ENCODE results near the gene PAWR. TPM values are rescaled to one million over a fixed set of nuclear protein-coding genes. Genes with fewer than 3 reads are reported as not detected.

PAWR gene
- total RNA-seq, 1 donor from 2014 or later, result 8.4 TPM

- Histone ChIP-seq H3K4me3 (ENCODE audit: low read length in 3 of 3) (no peak overlapping the region), H3K36me3 (ENCODE audit: control insufficient read depth in 3 of 3, insufficient read depth in 3 of 3, low read length in 3 of 3) (no peaks in the 10 kb centered on the region), H3K27me3 (ENCODE audit: control insufficient read depth in 3 of 3, insufficient read depth in 3 of 3, low read length in 3 of 3) (no peaks in the 10 kb centered on the region), H3K9me3 (ENCODE audit: control insufficient read depth in 3 of 3, low read length in 3 of 3) (no peaks in the 10 kb centered on the region), H3K9ac (ENCODE audit: low read depth in 1 of 3, low read length in 3 of 3) (no peak overlapping the region), H3K27ac (ENCODE audit: low read depth, low read length) (no peak overlapping the region), H3K4me1 (ENCODE audit: control insufficient read depth in 3 of 3, insufficient read depth in 3 of 3, low read length in 3 of 3) (no peaks in the 10 kb centered on the region)
Measured at GRCh38 chr12:79601908-79602307, 88.9 kb downstream of the PAWR start.

DNA sequence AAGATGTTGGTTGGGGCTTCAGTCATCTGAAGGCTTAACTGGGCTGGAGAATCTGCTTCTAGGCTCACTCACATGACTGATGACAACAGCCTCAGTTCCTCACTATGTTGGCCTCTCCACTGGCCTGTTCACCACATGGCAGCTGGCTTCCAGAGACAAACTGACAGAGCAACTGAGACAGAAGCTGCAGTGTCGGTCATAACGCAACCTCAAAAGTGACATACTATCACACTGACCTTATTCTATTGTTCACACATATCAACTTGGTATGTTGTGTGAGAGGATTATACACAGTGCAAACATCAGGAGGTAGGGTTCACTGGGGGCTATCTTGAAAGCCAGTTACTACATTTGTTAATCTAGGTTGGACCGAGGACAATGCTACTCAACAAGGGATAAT lies 92.9 kb downstream of the PAWR start:
- Histone ChIP-seq H3K36me3 (ENCODE audit: control insufficient read depth in 3 of 3, insufficient read depth in 3 of 3, low read length in 3 of 3) (no peaks in the 10 kb centered on the region), H3K4me1 (ENCODE audit: control insufficient read depth in 3 of 3, insufficient read depth in 3 of 3, low read length in 3 of 3) (no peaks in the 10 kb centered on the region), H3K4me3 (ENCODE audit: low read length in 3 of 3) (no peak overlapping the region), H3K9ac (ENCODE audit: low read depth in 1 of 3, low read length in 3 of 3) (no peak overlapping the region), H3K27me3 (ENCODE audit: control insufficient read depth in 3 of 3, insufficient read depth in 3 of 3, low read length in 3 of 3) (no peaks in the 10 kb centered on the region), H3K27ac (ENCODE audit: low read depth, low read length) (no peak overlapping the region), H3K9me3 (ENCODE audit: control insufficient read depth in 3 of 3, low read length in 3 of 3) (no peaks in the 10 kb centered on the region)

GRCh38 chr12:79596719-79597350 lies 93.9 kb downstream of the PAWR start:
- no peaks in the 10 kb centered on the region for H3K36me3 ChIP-seq (ENCODE audit: control insufficient read depth in 3 of 3, insufficient read depth in 3 of 3, low read length in 3 of 3)
- H3K4me3 ChIP-seq (ENCODE audit: low read length in 3 of 3), result no peak overlapping the region
- H3K4me1 ChIP-seq (ENCODE audit: control insufficient read depth in 3 of 3, insufficient read depth in 3 of 3, low read length in 3 of 3), result no peaks in the 10 kb centered on the region
- no peak overlapping the region for H3K27ac ChIP-seq (ENCODE audit: low read depth, low read length)
- no peaks in the 10 kb centered on the region for H3K9me3 ChIP-seq (ENCODE audit: control insufficient read depth in 3 of 3, low read length in 3 of 3)
- no peaks in the 10 kb centered on the region for H3K27me3 ChIP-seq (ENCODE audit: control insufficient read depth in 3 of 3, insufficient read depth in 3 of 3, low read length in 3 of 3)
- no peak overlapping the region for H3K9ac ChIP-seq (ENCODE audit: low read depth in 1 of 3, low read length in 3 of 3)

GRCh38 chr12:79595273-79595672 lies 95.5 kb downstream of the PAWR start:
- H3K4me3 ChIP-seq (ENCODE audit: low read length in 3 of 3), result no peak overlapping the region
- H3K36me3 ChIP-seq (ENCODE audit: control insufficient read depth in 3 of 3, insufficient read depth in 3 of 3, low read length in 3 of 3), result no peaks in the 10 kb centered on the region
- no peak overlapping the region for H3K27ac ChIP-seq (ENCODE audit: low read depth, low read length)
- H3K9me3 ChIP-seq (ENCODE audit: control insufficient read depth in 3 of 3, low read length in 3 of 3), result no peaks in the 10 kb centered on the region
- H3K27me3 ChIP-seq (ENCODE audit: control insufficient read depth in 3 of 3, insufficient read depth in 3 of 3, low read length in 3 of 3), result no peaks in the 10 kb centered on the region
- H3K9ac ChIP-seq (ENCODE audit: low read depth in 1 of 3, low read length in 3 of 3), result no peak overlapping the region
- H3K4me1 ChIP-seq (ENCODE audit: control insufficient read depth in 3 of 3, insufficient read depth in 3 of 3, low read length in 3 of 3), result no peaks in the 10 kb centered on the region

GRCh38 chr12:79592865-79593264 lies 97.9 kb downstream of the PAWR start:
- Histone ChIP-seq H3K9me3 (ENCODE audit: control insufficient read depth in 3 of 3, low read length in 3 of 3) (no peaks in the 10 kb centered on the region), H3K27ac (ENCODE audit: low read depth, low read length) (no peak overlapping the region), H3K4me1 (ENCODE audit: control insufficient read depth in 3 of 3, insufficient read depth in 3 of 3, low read length in 3 of 3) (no peaks in the 10 kb centered on the region), H3K9ac (ENCODE audit: low read depth in 1 of 3, low read length in 3 of 3) (no peak overlapping the region), H3K4me3 (ENCODE audit: low read length in 3 of 3) (no peak overlapping the region), H3K36me3 (ENCODE audit: control insufficient read depth in 3 of 3, insufficient read depth in 3 of 3, low read length in 3 of 3) (no peaks in the 10 kb centered on the region), H3K27me3 (ENCODE audit: control insufficient read depth in 3 of 3, insufficient read depth in 3 of 3, low read length in 3 of 3) (no peaks in the 10 kb centered on the region)

GRCh38 chr12:79591988-79592387 lies 98.8 kb downstream of the PAWR start:
- Histone ChIP-seq H3K36me3 (ENCODE audit: control insufficient read depth in 3 of 3, insufficient read depth in 3 of 3, low read length in 3 of 3) (no peaks in the 10 kb centered on the region), H3K9ac (ENCODE audit: low read depth in 1 of 3, low read length in 3 of 3) (no peak overlapping the region), H3K4me3 (ENCODE audit: low read length in 3 of 3) (no peak overlapping the region), H3K4me1 (ENCODE audit: control insufficient read depth in 3 of 3, insufficient read depth in 3 of 3, low read length in 3 of 3) (no peaks in the 10 kb centered on the region), H3K27me3 (ENCODE audit: control insufficient read depth in 3 of 3, insufficient read depth in 3 of 3, low read length in 3 of 3) (no peaks in the 10 kb centered on the region), H3K9me3 (ENCODE audit: control insufficient read depth in 3 of 3, low read length in 3 of 3) (no peaks in the 10 kb centered on the region), H3K27ac (ENCODE audit: low read depth, low read length) (no peak overlapping the region)

DNA sequence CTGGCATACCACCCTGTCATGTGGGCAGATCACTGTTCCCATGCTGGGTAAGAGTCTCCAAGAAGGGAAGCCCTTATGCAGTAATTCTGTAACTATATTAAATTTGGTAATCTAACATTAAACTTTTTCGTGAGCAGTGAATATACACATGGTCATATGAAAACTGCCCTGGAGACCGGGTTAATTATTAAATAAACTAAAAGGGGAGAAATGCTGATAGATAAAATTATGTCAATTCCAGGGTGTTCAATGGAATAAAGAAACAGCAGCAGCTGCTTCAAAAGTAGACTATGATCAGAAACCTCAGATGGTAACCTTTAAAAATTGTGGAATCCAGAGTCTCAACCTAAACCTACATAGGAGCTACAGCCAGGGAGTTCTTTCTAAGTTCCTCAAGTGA lies 100.0 kb downstream of the PAWR start:
- Histone ChIP-seq H3K27me3 (ENCODE audit: control insufficient read depth in 3 of 3, insufficient read depth in 3 of 3, low read length in 3 of 3) (no peaks in the 10 kb centered on the region), H3K9me3 (ENCODE audit: control insufficient read depth in 3 of 3, low read length in 3 of 3) (no peaks in the 10 kb centered on the region), H3K4me3 (ENCODE audit: low read length in 3 of 3) (no peak overlapping the region), H3K4me1 (ENCODE audit: control insufficient read depth in 3 of 3, insufficient read depth in 3 of 3, low read length in 3 of 3) (no peaks in the 10 kb centered on the region), H3K27ac (ENCODE audit: low read depth, low read length) (no peak overlapping the region), H3K36me3 (ENCODE audit: control insufficient read depth in 3 of 3, insufficient read depth in 3 of 3, low read length in 3 of 3) (no peaks in the 10 kb centered on the region), H3K9ac (ENCODE audit: low read depth in 1 of 3, low read length in 3 of 3) (no peak overlapping the region)

- Histone ChIP-seq H3K4me1 (ENCODE audit: control insufficient read depth in 3 of 3, insufficient read depth in 3 of 3, low read length in 3 of 3) (no peaks in the 10 kb centered on the region), H3K4me3 (ENCODE audit: low read length in 3 of 3) (no peak overlapping the region), H3K9me3 (ENCODE audit: control insufficient read depth in 3 of 3, low read length in 3 of 3) (no peaks in the 10 kb centered on the region), H3K27me3 (ENCODE audit: control insufficient read depth in 3 of 3, insufficient read depth in 3 of 3, low read length in 3 of 3) (no peaks in the 10 kb centered on the region), H3K27ac (ENCODE audit: low read depth, low read length) (no peak overlapping the region), H3K9ac (ENCODE audit: low read depth in 1 of 3, low read length in 3 of 3) (no peak overlapping the region), H3K36me3 (ENCODE audit: control insufficient read depth in 3 of 3, insufficient read depth in 3 of 3, low read length in 3 of 3) (no peaks in the 10 kb centered on the region)
Measured at GRCh38 chr12:79587368-79587767, 103.4 kb downstream of the PAWR start.

GRCh38 chr12:79585147-79585546 lies 105.6 kb downstream of the PAWR start:
- Histone ChIP-seq H3K4me1 (ENCODE audit: control insufficient read depth in 3 of 3, insufficient read depth in 3 of 3, low read length in 3 of 3) (no peaks in the 10 kb centered on the region), H3K4me3 (ENCODE audit: low read length in 3 of 3) (no peak overlapping the region), H3K9me3 (ENCODE audit: control insufficient read depth in 3 of 3, low read length in 3 of 3) (no peaks in the 10 kb centered on the region), H3K27ac (ENCODE audit: low read depth, low read length) (no peak overlapping the region), H3K36me3 (ENCODE audit: control insufficient read depth in 3 of 3, insufficient read depth in 3 of 3, low read length in 3 of 3) (no peaks in the 10 kb centered on the region), H3K27me3 (ENCODE audit: control insufficient read depth in 3 of 3, insufficient read depth in 3 of 3, low read length in 3 of 3) (no peaks in the 10 kb centered on the region), H3K9ac (ENCODE audit: low read depth in 1 of 3, low read length in 3 of 3) (no peak overlapping the region)

- Histone ChIP-seq H3K9me3 (ENCODE audit: control insufficient read depth in 3 of 3, low read length in 3 of 3) (no peaks in the 10 kb centered on the region), H3K4me3 (ENCODE audit: low read length in 3 of 3) (no peak overlapping the region), H3K4me1 (ENCODE audit: control insufficient read depth in 3 of 3, insufficient read depth in 3 of 3, low read length in 3 of 3) (no peaks in the 10 kb centered on the region), H3K27ac (ENCODE audit: low read depth, low read length) (no peak overlapping the region), H3K27me3 (ENCODE audit: control insufficient read depth in 3 of 3, insufficient read depth in 3 of 3, low read length in 3 of 3) (no peaks in the 10 kb centered on the region), H3K9ac (ENCODE audit: low read depth in 1 of 3, low read length in 3 of 3) (no peak overlapping the region), H3K36me3 (ENCODE audit: control insufficient read depth in 3 of 3, insufficient read depth in 3 of 3, low read length in 3 of 3) (peaks cover 0 to 3% (median 0%) of the 10 kb centered on the region in 3 donors)
Measured at GRCh38 chr12:79573820-79574219, 116.9 kb downstream of the PAWR start.
